Mesenchymal stem cell (in vitro differentiated cells and primary cell): ENCODE measurements around the gene PPP1R12A.
"Not testable (repeated sequence)": the region's sequence is repeated elsewhere in the genome, so short reads cannot be mapped to it uniquely, and the experiment has no call there.

Experiments
- DNase-seq: peaks from one replicate; pipeline ENCODE4 v3.0.0-alpha.2; 2013
- H2AFZ ChIP-seq: one replicate; pipeline ENCODE4 v1.6.1; 2013; ENCODE audit warnings: low read depth, mild to moderate bottlenecking, control low read depth, inconsistent platforms, low read length, moderate library complexity
- H2AK5ac ChIP-seq: 2 replicates; pipeline ENCODE4 v1.6.1; 2013; ENCODE audit warnings: low read length, moderate library complexity, mild to moderate bottlenecking, inconsistent platforms; ENCODE audit not compliant: severe bottlenecking
- H2BK120ac ChIP-seq: one replicate; pipeline ENCODE4 v1.6.1; 2013; ENCODE audit warnings: low read depth, mild to moderate bottlenecking, inconsistent platforms, low read length, moderate library complexity
- H2BK12ac ChIP-seq, 2 experiments: one replicate each; pipeline ENCODE4 v1.6.1; 2013; ENCODE audit warnings: inconsistent platforms in 2 of 2, low read length in 2 of 2, mild to moderate bottlenecking in 2 of 2, moderate library complexity in 2 of 2, control low read depth in 1 of 2
- H2BK15ac ChIP-seq: one replicate; pipeline ENCODE4 v1.6.1; 2013; ENCODE audit warnings: mild to moderate bottlenecking, low read depth, inconsistent platforms; ENCODE audit not compliant: poor library complexity, severe bottlenecking
- H2BK5ac ChIP-seq: 2 replicates; pipeline ENCODE4 v1.6.1; 2013; ENCODE audit warnings: low read depth, mild to moderate bottlenecking, low read length, control low read depth, inconsistent platforms; ENCODE audit not compliant: poor library complexity, severe bottlenecking
- H3K14ac ChIP-seq, 2 experiments: one replicate each; pipeline ENCODE4 v1.6.1; 2013; ENCODE audit warnings: inconsistent platforms in 2 of 2, low read length in 2 of 2, control low read depth in 1 of 2, mild to moderate bottlenecking in 1 of 2, moderate library complexity in 1 of 2
- H3K18ac ChIP-seq, 2 experiments: one replicate each; pipeline ENCODE4 v1.6.1; 2013; ENCODE audit warnings: inconsistent platforms in 2 of 2, low read length in 2 of 2, control low read depth in 1 of 2, low read depth in 1 of 2, mild to moderate bottlenecking in 1 of 2
- H3K23ac ChIP-seq, 2 experiments: one replicate each; pipeline ENCODE4 v1.6.1; 2013; ENCODE audit warnings: inconsistent platforms in 2 of 2, low read length in 2 of 2, mild to moderate bottlenecking in 2 of 2, moderate library complexity in 2 of 2, control low read depth in 1 of 2
- H3K27ac ChIP-seq: 2 replicates; pipeline ENCODE4 v1.5.1; 2013; ENCODE audit warnings: mild to moderate bottlenecking, moderate library complexity, low read length, control low read depth, inconsistent platforms; ENCODE audit not compliant: poor library complexity, severe bottlenecking
- H3K27me3 ChIP-seq, 2 experiments: 2 replicates each; pipeline versions ENCODE4 v1.6.1 to v1.7.0; 2013; ENCODE audit warnings: low read length in 2 of 2, mild to moderate bottlenecking in 2 of 2, moderate library complexity in 2 of 2, control low read depth in 1 of 2, inconsistent platforms in 1 of 2; ENCODE audit not compliant: control insufficient read depth in 1 of 2, insufficient read depth in 1 of 2
- H3K36me3 ChIP-seq, 2 experiments: 2 replicates each; pipeline versions ENCODE4 v1.6.1 to v1.7.0; 2013; ENCODE audit warnings: low read length in 2 of 2, control low read depth in 1 of 2, inconsistent platforms in 1 of 2, low read depth in 1 of 2, mild to moderate bottlenecking in 1 of 2; ENCODE audit not compliant: insufficient read depth in 2 of 2, control insufficient read depth in 1 of 2
- H3K4ac ChIP-seq, 2 experiments: one replicate each; pipeline ENCODE4 v1.6.1; 2013; ENCODE audit warnings: inconsistent platforms in 2 of 2, low read length in 2 of 2, mild to moderate bottlenecking in 2 of 2, moderate library complexity in 2 of 2, control low read depth in 1 of 2, low read depth in 1 of 2
- H3K4me1 ChIP-seq: 2 replicates; pipeline ENCODE4 v1.6.1; 2013; ENCODE audit warnings: low read depth, low read length, control low read depth; ENCODE audit not compliant: control insufficient read depth, insufficient read depth
- H3K4me2 ChIP-seq: 2 replicates; pipeline ENCODE4 v1.6.1; 2013; ENCODE audit warnings: low read length, mild to moderate bottlenecking, inconsistent platforms; ENCODE audit not compliant: poor library complexity, severe bottlenecking
- H3K4me3 ChIP-seq, 2 experiments: 2 replicates each; pipeline versions ENCODE4 v1.5.1 to v1.7.0; 2013; ENCODE audit warnings: low read length in 2 of 2, mild to moderate bottlenecking in 2 of 2, control low read depth in 1 of 2, low read depth in 1 of 2; ENCODE audit not compliant: insufficient read depth in 1 of 2
- H3K79me1 ChIP-seq: replicated peaks from 2 replicates; pipeline ENCODE4 v1.6.1; 2013; ENCODE audit warnings: mild to moderate bottlenecking, control low read depth, low read length, inconsistent platforms; ENCODE audit not compliant: poor library complexity, severe bottlenecking
- H3K9ac ChIP-seq: 2 replicates; pipeline ENCODE4 v1.7.0; 2013; ENCODE audit warnings: mild to moderate bottlenecking, low read length, moderate library complexity
- H3K9me3 ChIP-seq: 2 replicates; pipeline ENCODE4 v1.7.0; 2013; ENCODE audit warnings: mild to moderate bottlenecking, low read length; ENCODE audit not compliant: control insufficient read depth
- H4K8ac ChIP-seq: one replicate; pipeline ENCODE4 v1.6.1; 2013; ENCODE audit warnings: inconsistent platforms, mild to moderate bottlenecking, low read length, moderate library complexity
- H4K91ac ChIP-seq: one replicate; pipeline ENCODE4 v1.6.1; 2013; ENCODE audit warnings: mild to moderate bottlenecking, low read length, inconsistent platforms
- WGBS: methylation state at CpG from one replicate; pipeline ENCODE4 v1.1.7; 2013; ENCODE audit warnings: mixed read lengths; 5-methylcytosine and 5-hydroxymethylcytosine counted together

Gene PPP1R12A

DNA sequence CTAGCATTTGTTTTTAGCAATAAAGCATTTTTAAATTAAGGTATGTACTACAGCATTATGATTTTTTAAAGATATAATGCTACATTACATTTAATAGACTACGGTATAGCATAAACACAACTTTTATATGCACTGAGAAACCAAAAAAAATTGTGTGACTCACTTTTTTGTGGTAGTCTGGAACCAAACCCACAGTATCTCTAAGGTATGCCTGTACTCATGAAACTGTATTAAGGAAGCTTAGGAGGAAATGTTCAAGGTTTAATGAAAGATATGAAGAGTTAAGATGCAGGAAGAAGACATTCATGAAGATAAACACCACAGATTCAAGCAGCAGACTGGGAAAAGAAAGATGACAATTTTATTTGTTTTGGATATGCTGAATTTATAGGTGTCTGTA is 51.7 kb downstream of the PPP1R12A start:
- H2BK120ac ChIP-seq: no peak overlapping the region
- H3K4me1 ChIP-seq: no peaks in the 10 kb centered on the region
- H3K4me2 ChIP-seq: no peak overlapping the region
- H3K79me1 ChIP-seq: peaks cover 11% of the 10 kb centered on the region
- H3K36me3 ChIP-seq: no peaks in the 10 kb centered on the region
- H4K8ac ChIP-seq: no peak overlapping the region
- DNase-seq: peak; percentile 52
- no peak overlapping the region for H2BK5ac ChIP-seq
- no peaks in the 10 kb centered on the region for H3K9me3 ChIP-seq
- no peak overlapping the region for H2BK12ac ChIP-seq
- no peak overlapping the region for H3K18ac ChIP-seq
- no peak overlapping the region for H3K4ac ChIP-seq
- H2AFZ ChIP-seq: no peak overlapping the region
- no peak overlapping the region for H4K91ac ChIP-seq
- H3K14ac ChIP-seq: no peak overlapping the region
- H3K27ac ChIP-seq: no peak overlapping the region
- H3K4me3 ChIP-seq: no peak overlapping the region
- no CpG with 5 or more reads among the region's 1 CpG for WGBS
- no peaks in the 10 kb centered on the region for H3K27me3 ChIP-seq
- H2AK5ac ChIP-seq: no peak overlapping the region
- H3K9ac ChIP-seq: peak overlapping the region; percentile 5
- no peak overlapping the region for H3K23ac ChIP-seq
- no peak overlapping the region for H2BK15ac ChIP-seq

- no peak overlapping the region for H4K8ac ChIP-seq
- no peak overlapping the region for H3K14ac ChIP-seq
- H2AK5ac ChIP-seq: no peak overlapping the region
- H2AFZ ChIP-seq: no peak overlapping the region
- no peaks in the 10 kb centered on the region for H3K27me3 ChIP-seq
- peaks cover 15% of the 10 kb centered on the region for H3K79me1 ChIP-seq
- H3K9ac ChIP-seq: no peak overlapping the region
- H3K4me1 ChIP-seq: no peaks in the 10 kb centered on the region
- WGBS: 97% methylated on average over 2 of the region's 2 CpGs
- H3K36me3 ChIP-seq: no peaks in the 10 kb centered on the region
- H3K18ac ChIP-seq: no peak overlapping the region
- H3K9me3 ChIP-seq: no peaks in the 10 kb centered on the region
- H3K4me2 ChIP-seq: no peak overlapping the region
- H2BK12ac ChIP-seq: no peak overlapping the region
- DNase-seq: no peak
- no peak overlapping the region for H4K91ac ChIP-seq
- no peak overlapping the region for H2BK120ac ChIP-seq
- no peak overlapping the region for H3K27ac ChIP-seq
- no peak overlapping the region for H2BK5ac ChIP-seq
- no peak overlapping the region for H3K4me3 ChIP-seq
- H2BK15ac ChIP-seq: no peak overlapping the region
- H3K4ac ChIP-seq: no peak overlapping the region
- no peak overlapping the region for H3K23ac ChIP-seq
These were observed 53.5 kb downstream of the PPP1R12A start for GRCh38 chr12:79881351-79881750.

DNA sequence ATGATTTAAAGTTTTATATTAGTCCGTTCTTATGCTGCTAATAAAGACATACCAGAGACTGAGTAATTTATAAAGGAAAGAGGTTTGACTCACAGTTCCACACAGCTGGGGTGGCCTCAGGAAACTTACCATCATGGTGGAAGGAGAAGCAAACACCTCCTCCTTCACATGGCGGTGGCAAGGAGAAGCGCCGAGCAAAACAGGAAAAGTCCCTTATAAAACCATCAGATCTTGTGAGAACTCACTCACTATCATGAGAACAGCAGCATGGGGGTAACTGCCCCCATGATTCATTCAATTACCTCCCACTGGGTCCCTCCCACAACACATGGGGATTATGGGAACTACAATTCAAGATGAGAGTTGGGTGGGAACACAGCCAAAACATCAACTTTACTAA is 56.4 kb downstream of the PPP1R12A start:
- not testable (repeated sequence) for H4K8ac ChIP-seq, H2BK120ac ChIP-seq, H3K27me3 ChIP-seq, H3K4me3 ChIP-seq, H3K4me1 ChIP-seq, H3K14ac ChIP-seq, H2BK15ac ChIP-seq, H2AK5ac ChIP-seq, H3K36me3 ChIP-seq, H2BK5ac ChIP-seq, H2BK12ac ChIP-seq, H3K23ac ChIP-seq, H4K91ac ChIP-seq, DNase-seq, H3K18ac ChIP-seq, H3K27ac ChIP-seq, H2AFZ ChIP-seq, H3K4ac ChIP-seq, H3K4me2 ChIP-seq, H3K9ac ChIP-seq, H3K9me3 ChIP-seq
- 100% methylated on average over 3 of the region's 4 CpGs for WGBS
- H3K79me1 ChIP-seq: peaks cover 18% of the 10 kb centered on the region

- H3K36me3 ChIP-seq: peaks cover 0 to 6% of the 10 kb centered on the region in 2 experiments
- DNase-seq: no peak
- no peaks in the 10 kb centered on the region for H3K27me3 ChIP-seq
- no peak overlapping the region for H2BK5ac ChIP-seq
- no peak overlapping the region for H3K14ac ChIP-seq
- H3K18ac ChIP-seq: peak overlapping the region in 1 of 2 experiments; percentile 70
- no peak overlapping the region for H3K4me3 ChIP-seq
- 98% methylated on average over 6 of the region's 8 CpGs for WGBS
- no peaks in the 10 kb centered on the region for H3K4me1 ChIP-seq
- H2AFZ ChIP-seq: no peak overlapping the region
- H3K9ac ChIP-seq: no peak overlapping the region
- no peak overlapping the region for H3K27ac ChIP-seq
- no peak overlapping the region for H2BK120ac ChIP-seq
- no peaks in the 10 kb centered on the region for H3K9me3 ChIP-seq
- H3K4me2 ChIP-seq: no peak overlapping the region
- no peak overlapping the region for H3K23ac ChIP-seq
- H2AK5ac ChIP-seq: no peak overlapping the region
- H3K4ac ChIP-seq: no peak overlapping the region
- H2BK12ac ChIP-seq: no peak overlapping the region
- H4K91ac ChIP-seq: no peak overlapping the region
- H3K79me1 ChIP-seq: peaks cover 17% of the 10 kb centered on the region
- H4K8ac ChIP-seq: no peak overlapping the region
- H2BK15ac ChIP-seq: no peak overlapping the region
These were observed 57.7 kb downstream of the PPP1R12A start for GRCh38 chr12:79877246-79877645.
